Nephron (organoid): ENCODE data around the gene SUCLG2.

ENCODE experiments used
- H3K27ac Mint-ChIP-seq, 3 experiments: 2 replicates each; pipeline ENCODE4 v1.8.0; 2020; ENCODE audit warnings: mixed read lengths in 3 of 3, mild to moderate bottlenecking in 2 of 3, moderate library complexity in 1 of 3
- H3K27me3 Mint-ChIP-seq: 2 replicates; pipeline ENCODE4 v1.8.0; 2021; ENCODE audit warnings: low read depth, mild to moderate bottlenecking, moderate library complexity, mixed read lengths
- H3K36me3 Mint-ChIP-seq: 2 replicates; pipeline ENCODE4 v1.8.0; 2020; ENCODE audit warnings: low read depth, mixed read lengths
- H3K4me1 Mint-ChIP-seq: 2 replicates; pipeline ENCODE4 v1.8.0; 2020; ENCODE audit warnings: mixed read lengths
- H3K4me3 Mint-ChIP-seq, 3 experiments: 2 replicates each; pipeline ENCODE4 v1.8.0; 2020; ENCODE audit warnings: mild to moderate bottlenecking in 3 of 3, mixed read lengths in 3 of 3, moderate library complexity in 2 of 3
- H3K9me3 Mint-ChIP-seq: 2 replicates; pipeline ENCODE4 v1.8.0; 2020; ENCODE audit warnings: mixed read lengths
- CTCF ChIP-seq, 3 experiments: fragments of 200-600 bp; sonication (generic); IDR thresholded peaks; one replicate each; pipeline ENCODE4 v1.5.0; 2021; ENCODE audit warnings: antibody characterized with exemption in 3 of 3; ENCODE audit not compliant: unreplicated experiment in 3 of 3

SUCLG2 gene

GRCh38 chr3:67509471-67510075, 144.8 kb downstream of the SUCLG2 start:
- H3K4me3 Mint-ChIP-seq: no peak overlapping the region
- no peaks in the 10 kb centered on the region for H3K27me3 Mint-ChIP-seq
- H3K4me1 Mint-ChIP-seq: no peaks in the 10 kb centered on the region
- no peak overlapping the region for H3K27ac Mint-ChIP-seq
- peaks cover 19% of the 10 kb centered on the region for H3K36me3 Mint-ChIP-seq
- no peaks in the 10 kb centered on the region for H3K9me3 Mint-ChIP-seq
- no peak for TF ChIP-seq CTCF (IDR thresholded peaks at IDR 0.05; ENCODE audit: unreplicated experiment in 3 of 3)

GRCh38 chr3:67507584-67507983, 146.8 kb downstream of the SUCLG2 start:
- Mint-ChIP-seq H3K4me1 (no peaks in the 10 kb centered on the region), H3K36me3 (peaks cover 16% of the 10 kb centered on the region), H3K9me3 (no peaks in the 10 kb centered on the region), H3K27ac (no peak overlapping the region), H3K4me3 (no peak overlapping the region), H3K27me3 (no peaks in the 10 kb centered on the region)
- TF ChIP-seq CTCF (IDR thresholded peaks at IDR 0.05; ENCODE audit: unreplicated experiment in 3 of 3): no peak

GRCh38 chr3:67500709-67501108, 153.7 kb downstream of the SUCLG2 start:
- Mint-ChIP-seq H3K4me1 (peaks cover 13% of the 10 kb centered on the region), H3K36me3 (peaks cover 9% of the 10 kb centered on the region), H3K27me3 (no peaks in the 10 kb centered on the region), H3K9me3 (no peaks in the 10 kb centered on the region), H3K27ac (peak overlapping the region in 1 of 3 experiments; percentile 5), H3K4me3 (no peak overlapping the region)
- TF ChIP-seq CTCF (IDR thresholded peaks at IDR 0.05; ENCODE audit: unreplicated experiment in 3 of 3): no peak

- Mint-ChIP-seq H3K4me1 (peaks cover 13% of the 10 kb centered on the region), H3K27me3 (no peaks in the 10 kb centered on the region), H3K27ac (peak overlapping the region in 1 of 3 experiments; percentile 20), H3K9me3 (no peaks in the 10 kb centered on the region), H3K4me3 (no peak overlapping the region), H3K36me3 (peaks cover 21% of the 10 kb centered on the region)
- TF ChIP-seq CTCF (IDR thresholded peaks at IDR 0.05; ENCODE audit: unreplicated experiment in 3 of 3): no peak
Observed at GRCh38 chr3:67497746-67498145, 156.7 kb downstream of the SUCLG2 start.

GRCh38 chr3:67495751-67496150, 158.7 kb downstream of the SUCLG2 start:
- TF ChIP-seq CTCF (IDR thresholded peaks at IDR 0.05; ENCODE audit: unreplicated experiment in 3 of 3): no peak
- Mint-ChIP-seq H3K9me3 (no peaks in the 10 kb centered on the region), H3K4me1 (peaks cover 11% of the 10 kb centered on the region), H3K27ac (no peak overlapping the region), H3K4me3 (no peak overlapping the region), H3K27me3 (no peaks in the 10 kb centered on the region), H3K36me3 (peaks cover 21% of the 10 kb centered on the region)

GRCh38 chr3:67493808-67494207, 160.6 kb downstream of the SUCLG2 start:
- Mint-ChIP-seq H3K9me3 (no peaks in the 10 kb centered on the region), H3K4me3 (no peak overlapping the region), H3K27ac (no peak overlapping the region), H3K36me3 (peaks cover 21% of the 10 kb centered on the region), H3K4me1 (peaks cover 8% of the 10 kb centered on the region), H3K27me3 (no peaks in the 10 kb centered on the region)
- no peak for TF ChIP-seq CTCF (IDR thresholded peaks at IDR 0.05; ENCODE audit: unreplicated experiment in 3 of 3)
